ENCODE results near the gene SLC66A2.

Gene SLC66A2

DNA sequence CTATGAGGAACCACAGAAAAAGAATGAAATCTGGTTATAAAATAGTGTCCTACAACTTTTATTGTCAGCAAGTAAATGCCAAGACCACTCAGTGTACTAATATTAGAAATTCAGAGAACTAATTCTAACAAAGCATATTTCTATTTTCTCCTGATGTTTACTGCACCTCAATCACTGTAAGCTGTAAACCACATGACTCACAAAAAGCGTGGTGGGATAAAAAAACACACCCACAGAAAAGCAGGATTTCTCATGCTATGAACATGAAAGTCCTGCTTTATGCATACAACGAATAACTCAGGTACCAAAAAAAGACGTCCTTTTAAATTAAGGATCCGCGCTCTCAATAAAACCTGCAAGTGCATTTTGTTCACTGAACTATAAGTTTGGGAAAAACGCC, 36.1 kb upstream of the SLC66A2 start:
- DNase-seq (ENCODE audit: low read depth), result peak; percentile 12
- TF ChIP-seq, protein P1, sequence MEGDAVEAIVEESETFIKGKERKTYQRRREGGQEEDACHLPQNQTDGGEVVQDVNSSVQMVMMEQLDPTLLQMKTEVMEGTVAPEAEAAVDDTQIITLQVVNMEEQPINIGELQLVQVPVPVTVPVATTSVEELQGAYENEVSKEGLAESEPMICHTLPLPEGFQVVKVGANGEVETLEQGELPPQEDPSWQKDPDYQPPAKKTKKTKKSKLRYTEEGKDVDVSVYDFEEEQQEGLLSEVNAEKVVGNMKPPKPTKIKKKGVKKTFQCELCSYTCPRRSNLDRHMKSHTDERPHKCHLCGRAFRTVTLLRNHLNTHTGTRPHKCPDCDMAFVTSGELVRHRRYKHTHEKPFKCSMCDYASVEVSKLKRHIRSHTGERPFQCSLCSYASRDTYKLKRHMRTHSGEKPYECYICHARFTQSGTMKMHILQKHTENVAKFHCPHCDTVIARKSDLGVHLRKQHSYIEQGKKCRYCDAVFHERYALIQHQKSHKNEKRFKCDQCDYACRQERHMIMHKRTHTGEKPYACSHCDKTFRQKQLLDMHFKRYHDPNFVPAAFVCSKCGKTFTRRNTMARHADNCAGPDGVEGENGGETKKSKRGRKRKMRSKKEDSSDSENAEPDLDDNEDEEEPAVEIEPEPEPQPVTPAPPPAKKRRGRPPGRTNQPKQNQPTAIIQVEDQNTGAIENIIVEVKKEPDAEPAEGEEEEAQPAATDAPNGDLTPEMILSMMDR (conservative IDR thresholded peaks at IDR 0.05; ENCODE audit: low read length), result no peak
- peak overlapping the region; percentile 98 for H3K4me3 ChIP-seq (ENCODE audit: low read length)

DNA sequence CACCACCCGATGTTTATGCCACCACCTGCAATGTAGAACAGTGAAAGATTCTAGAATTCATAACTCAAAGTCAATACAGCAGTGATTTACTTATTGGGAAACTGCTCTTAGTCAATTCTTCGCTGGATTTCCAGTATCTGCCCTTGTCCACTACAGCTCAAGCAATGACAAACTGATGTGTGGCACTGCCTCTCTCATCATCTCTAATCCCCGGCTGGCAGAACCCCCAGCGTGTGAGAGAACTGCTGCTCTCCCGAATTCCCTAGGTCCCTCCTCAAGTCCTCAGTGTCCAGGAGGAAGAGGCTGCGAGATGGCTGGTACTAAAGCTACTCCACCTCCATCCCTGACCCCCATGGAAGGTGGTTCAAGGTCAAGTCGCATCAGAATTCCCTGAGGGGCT, 35.3 kb upstream of the SLC66A2 start:
- DNase-seq (ENCODE audit: low read depth), result no peak
- TF ChIP-seq, protein P1 (conservative IDR thresholded peaks at IDR 0.05; ENCODE audit: low read length), result no peak
- H3K4me3 ChIP-seq (ENCODE audit: low read length), result peak overlapping the region; percentile 98

DNA sequence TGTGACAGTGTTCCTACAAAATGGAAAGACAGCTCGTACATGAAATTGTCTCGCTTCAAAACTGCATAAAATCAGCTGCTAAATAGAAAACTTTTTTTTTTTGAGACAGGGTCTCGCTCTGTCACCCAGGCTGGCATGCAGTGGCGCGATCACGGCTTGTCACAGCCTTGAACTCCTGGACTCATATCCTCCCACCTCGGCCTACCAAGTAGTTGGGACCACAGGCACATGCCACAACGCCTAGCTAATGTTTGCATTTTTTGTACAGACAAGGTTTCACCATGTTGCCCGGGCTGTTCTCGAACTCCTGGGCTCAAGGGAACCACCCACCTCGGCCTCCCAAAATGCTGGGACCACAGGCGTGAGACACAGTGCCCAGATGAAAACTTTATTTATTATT, 33.7 kb upstream of the SLC66A2 start:
- TF ChIP-seq, protein P1 (conservative IDR thresholded peaks at IDR 0.05; ENCODE audit: low read length), result no peak
- H3K4me3 ChIP-seq (ENCODE audit: low read length), result no peak overlapping the region
- no peak for DNase-seq (ENCODE audit: low read depth)

DNA sequence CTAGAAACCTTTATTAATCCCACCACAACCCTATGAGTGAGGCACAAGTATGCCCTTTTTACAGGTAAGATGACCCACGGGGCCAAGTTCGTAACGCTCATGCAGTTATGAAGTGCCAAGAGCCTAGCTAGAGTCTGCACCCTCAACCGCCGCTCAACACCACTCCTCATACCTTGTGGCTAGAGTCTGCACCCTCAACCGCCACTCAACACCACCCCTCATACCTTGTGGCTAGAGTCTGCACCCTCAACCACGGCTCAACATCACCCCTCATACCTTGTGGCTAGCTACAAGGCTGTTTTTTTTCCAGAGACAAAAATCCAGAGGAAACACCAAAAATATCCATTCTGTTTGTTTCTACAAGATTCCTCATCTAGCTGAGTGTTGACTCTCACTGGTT, 32.3 kb upstream of the SLC66A2 start:
- no peak for DNase-seq (ENCODE audit: low read depth)
- no peak overlapping the region for H3K4me3 ChIP-seq (ENCODE audit: low read length)
- TF ChIP-seq, protein P1 (conservative IDR thresholded peaks at IDR 0.05; ENCODE audit: low read length), result no peak

DNA sequence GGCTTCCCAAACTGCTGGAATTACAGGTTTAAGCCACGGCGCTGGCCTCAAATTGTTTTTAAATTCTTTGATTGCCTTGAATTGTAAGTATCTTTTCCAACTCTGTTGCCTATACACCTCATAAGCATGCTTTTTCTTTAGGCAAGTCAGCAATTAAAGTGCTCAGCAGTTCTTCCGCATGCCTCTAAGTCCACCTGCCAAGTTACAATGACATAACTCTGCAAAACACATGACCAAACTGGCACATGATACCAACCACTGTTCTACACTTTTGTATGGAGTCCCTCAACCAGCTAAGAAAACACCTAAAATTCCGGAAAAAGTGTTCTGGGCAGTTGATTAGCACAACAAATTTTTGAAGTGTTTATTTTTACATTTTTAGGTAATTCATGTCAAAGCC, 31.8 kb upstream of the SLC66A2 start:
- peak; percentile 15 for DNase-seq (ENCODE audit: low read depth)
- TF ChIP-seq, protein P1 (conservative IDR thresholded peaks at IDR 0.05; ENCODE audit: low read length), result no peak
- no peak overlapping the region for H3K4me3 ChIP-seq (ENCODE audit: low read length)

DNA sequence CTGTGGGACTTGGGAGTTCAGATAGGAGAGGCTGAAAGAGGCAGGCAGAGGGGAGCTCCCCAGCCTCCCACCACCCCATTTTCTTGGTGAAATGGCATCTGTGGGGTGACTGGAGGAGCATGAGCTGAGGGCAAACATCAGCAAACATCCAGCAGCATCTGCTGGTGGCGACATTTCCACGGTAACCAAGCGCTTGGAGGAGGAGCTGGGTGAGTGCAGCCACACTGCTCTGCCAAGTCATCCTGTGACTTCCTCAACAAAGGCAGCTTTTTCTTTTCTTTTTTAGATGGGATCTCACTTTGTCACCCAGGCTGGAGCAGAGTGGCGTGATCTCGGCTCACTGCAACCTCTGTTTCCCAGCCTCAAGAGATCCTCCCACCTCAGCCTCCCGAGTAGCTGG, 31.3 kb upstream of the SLC66A2 start:
- TF ChIP-seq, protein P1 (conservative IDR thresholded peaks at IDR 0.05; ENCODE audit: low read length), result no peak
- H3K4me3 ChIP-seq (ENCODE audit: low read length), result no peak overlapping the region
- DNase-seq (ENCODE audit: low read depth), result peak; percentile 30

DNA sequence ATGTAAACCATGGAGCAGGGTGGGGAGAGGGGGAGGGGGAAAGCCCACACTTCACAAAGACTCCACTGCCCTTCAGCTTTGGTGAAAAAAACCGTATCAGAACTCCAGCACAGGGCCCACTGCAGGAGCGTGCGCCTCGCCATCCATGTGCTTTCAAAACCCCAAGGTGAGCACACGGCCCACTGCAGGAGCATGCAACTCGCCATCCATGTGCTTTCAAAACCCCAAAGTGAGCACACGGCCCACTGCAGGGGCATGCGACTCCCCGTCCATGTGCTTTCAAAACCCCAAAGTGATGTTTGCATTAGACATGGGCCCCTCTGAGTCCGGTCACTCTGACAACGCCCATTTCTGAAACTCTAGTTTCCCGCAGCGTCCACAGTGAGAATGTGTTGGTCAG, 29.1 kb upstream of the SLC66A2 start:
- DNase-seq (ENCODE audit: low read depth), result no peak
- TF ChIP-seq, protein P1 (conservative IDR thresholded peaks at IDR 0.05; ENCODE audit: low read length), result no peak
- no peak overlapping the region for H3K4me3 ChIP-seq (ENCODE audit: low read length)

Measured in AG10803 (cell line).